ENCODE results near the gene TXN.
A peak's percentile ranks its signal among the peaks of the same experiment; 100 is the strongest.

TXN gene

DNA sequence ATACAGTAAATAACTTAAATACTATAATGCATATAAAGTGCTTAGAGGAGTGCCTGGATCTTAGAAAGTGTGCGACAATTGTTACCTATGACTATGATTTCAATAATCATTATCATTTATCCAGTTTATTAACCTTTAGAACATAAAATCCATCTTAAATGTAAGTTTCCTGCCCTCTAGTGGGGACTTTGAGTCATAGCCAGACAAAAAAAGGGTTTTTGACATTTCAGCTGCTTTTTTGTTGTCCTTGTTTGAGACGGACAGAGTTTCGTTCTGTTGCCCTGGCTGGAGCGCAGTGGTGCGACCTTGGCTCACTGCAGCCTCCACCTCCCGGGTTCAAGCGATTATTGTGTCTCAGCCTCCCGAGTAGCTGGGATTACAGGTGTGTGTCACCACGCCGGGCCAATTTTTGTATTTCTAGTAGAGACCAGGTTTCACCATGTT, 38.6 kb downstream of the TXN start:
- TF ChIP-seq CTCF (IDR thresholded peaks at IDR 0.05; ENCODE audit: insufficient read depth, low read depth, low read length, missing control alignments) = peak; percentile 60
- DNase-seq (ENCODE audit: low read depth) = peak; percentile 55
- no peak overlapping the region for H3K4me3 ChIP-seq (ENCODE audit: low read depth, low read length)

DNA sequence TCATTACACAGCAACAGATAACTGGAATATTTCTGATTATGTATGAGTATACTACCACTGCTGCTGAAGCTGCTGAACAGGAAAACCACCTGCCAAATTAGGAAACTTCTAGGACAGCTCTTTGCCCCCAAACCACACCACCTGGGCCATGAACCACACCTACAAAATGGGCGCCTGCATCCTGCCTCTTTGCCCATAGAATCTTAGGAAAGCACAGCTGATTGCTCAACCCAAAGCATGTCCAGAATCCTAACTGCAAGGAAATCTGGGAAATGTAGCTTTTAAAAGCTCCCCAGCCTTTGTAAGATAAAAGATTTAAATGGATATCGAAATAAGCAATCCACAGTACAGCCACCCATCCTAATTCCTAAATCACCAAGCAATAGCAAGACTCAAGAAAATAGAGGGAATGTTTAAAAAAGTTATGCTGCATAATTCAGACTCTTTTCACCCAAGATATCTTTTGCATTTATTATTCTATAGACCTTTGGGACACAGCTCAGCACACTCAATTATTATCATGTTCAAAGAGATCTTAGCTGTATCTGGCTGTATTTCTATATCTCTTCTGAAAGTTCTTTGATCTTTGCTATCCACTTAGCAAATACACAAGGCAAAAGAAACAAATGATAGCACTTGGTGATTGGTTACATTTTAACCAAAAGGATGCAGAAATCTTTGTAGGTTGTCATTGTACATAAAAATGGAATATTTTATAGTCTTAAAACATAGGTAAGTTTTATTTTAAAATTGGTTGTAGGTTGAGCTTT, 41.5 kb downstream of the TXN start:
- no peak for DNase-seq (ENCODE audit: low read depth)

DNA sequence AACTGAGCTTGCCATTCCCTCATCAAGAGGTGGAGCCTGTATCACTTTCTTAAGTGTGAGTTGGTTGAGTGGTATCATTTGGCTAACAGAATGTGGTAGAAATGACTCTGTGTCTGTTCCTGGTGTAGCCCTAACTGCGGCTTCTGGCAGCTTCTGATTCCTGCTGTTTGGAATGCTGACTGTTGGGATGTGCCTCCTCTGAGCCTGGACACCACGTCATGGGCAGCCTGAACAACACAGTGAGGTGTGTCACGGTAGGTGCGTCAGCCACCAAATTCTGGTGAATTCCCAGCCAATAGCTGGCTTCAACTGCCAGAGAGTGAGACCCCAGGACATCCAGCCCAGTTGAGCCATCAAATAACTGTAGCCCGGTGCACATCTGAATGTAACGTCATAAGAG, 42.2 kb downstream of the TXN start:
- TF ChIP-seq CTCF (IDR thresholded peaks at IDR 0.05; ENCODE audit: insufficient read depth, low read depth, low read length, missing control alignments) = no peak
- DNase-seq (ENCODE audit: low read depth) = no peak
- H3K4me3 ChIP-seq (ENCODE audit: low read depth, low read length) = no peak overlapping the region

More for the DNA sequence above, 41.5 kb downstream of the TXN start:
- no peak for TF ChIP-seq CTCF (IDR thresholded peaks at IDR 0.05; ENCODE audit: insufficient read depth, low read depth, low read length, missing control alignments)
- H3K4me3 ChIP-seq (ENCODE audit: low read depth, low read length) = no peak overlapping the region

- no peak for TF ChIP-seq CTCF (IDR thresholded peaks at IDR 0.05; ENCODE audit: insufficient read depth, low read depth, low read length, missing control alignments)
- no peak for DNase-seq (ENCODE audit: low read depth)
- no peak overlapping the region for H3K4me3 ChIP-seq (ENCODE audit: low read depth, low read length)
Measured at GRCh38 chr9:110213413-110214044, 42.8 kb downstream of the TXN start.

DNA sequence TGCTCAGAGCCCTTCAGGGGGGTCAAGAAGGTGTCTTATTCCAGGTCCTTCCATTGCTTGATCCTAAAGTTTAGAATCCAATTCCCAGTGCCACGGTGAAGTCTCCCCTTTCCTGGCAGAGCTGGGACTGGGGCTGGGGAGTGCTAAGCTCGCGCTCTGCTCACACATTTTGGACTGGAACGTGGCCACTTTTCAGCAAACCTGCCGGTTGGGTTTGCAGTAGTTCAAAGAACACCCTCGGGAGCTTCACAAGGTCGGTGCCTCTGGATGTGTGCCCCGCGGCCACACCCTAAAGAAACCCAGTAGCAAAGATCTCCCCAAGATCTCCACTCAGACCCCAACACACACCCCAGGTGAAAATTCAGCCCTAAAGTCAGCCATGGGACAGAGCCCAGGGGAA, 48.3 kb downstream of the TXN start, which contains the start of gene C9orf152:
Gene C9orf152 (minus strand): TSS at position 129 of the 400 bp plus-strand sequence. CDS start 580 bp downstream, outside the sequence.
- H3K4me3 ChIP-seq (ENCODE audit: low read depth, low read length) = no peak within 1 kb of the TSS
- TF ChIP-seq CTCF (IDR thresholded peaks at IDR 0.05; ENCODE audit: insufficient read depth, low read depth, low read length, missing control alignments) = no peak
- DNase-seq (ENCODE audit: low read depth) = no peak

DNA sequence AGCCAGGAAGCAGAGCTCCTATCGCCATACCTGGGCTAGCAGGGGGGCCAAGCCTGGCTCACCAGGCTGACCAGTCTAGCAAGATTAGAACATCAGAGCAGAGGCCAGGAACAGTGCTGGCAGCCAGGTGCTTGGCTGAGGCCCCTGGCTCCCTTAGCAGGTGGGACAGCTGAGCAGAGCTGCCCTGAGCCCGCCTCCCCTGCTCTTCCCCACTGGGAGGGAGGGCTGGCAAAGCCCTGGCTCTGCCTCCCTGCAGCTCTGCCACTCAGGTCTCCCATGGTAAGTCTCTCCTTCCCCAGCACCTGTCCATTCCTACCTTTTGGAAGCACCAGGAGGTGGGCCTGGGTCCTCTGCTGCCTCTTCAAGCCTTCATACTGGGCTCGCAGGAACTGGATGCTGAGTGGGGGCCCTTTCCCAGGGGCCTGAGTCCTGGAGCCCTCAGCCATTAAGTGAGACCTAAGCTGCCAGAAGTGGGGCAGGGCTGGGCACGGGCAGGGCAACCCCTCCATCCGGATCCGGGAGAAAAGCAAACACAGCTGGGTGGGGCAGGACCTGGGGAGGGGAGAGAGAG, 49.2 kb downstream of the TXN start:
- no peak for TF ChIP-seq CTCF (IDR thresholded peaks at IDR 0.05; ENCODE audit: insufficient read depth, low read depth, low read length, missing control alignments)
- no peak for DNase-seq (ENCODE audit: low read depth)
- H3K4me3 ChIP-seq (ENCODE audit: low read depth, low read length) = no peak overlapping the region
